ENCODE measurements around the gene MARCHF10.

The MARCHF10 gene

DNA sequence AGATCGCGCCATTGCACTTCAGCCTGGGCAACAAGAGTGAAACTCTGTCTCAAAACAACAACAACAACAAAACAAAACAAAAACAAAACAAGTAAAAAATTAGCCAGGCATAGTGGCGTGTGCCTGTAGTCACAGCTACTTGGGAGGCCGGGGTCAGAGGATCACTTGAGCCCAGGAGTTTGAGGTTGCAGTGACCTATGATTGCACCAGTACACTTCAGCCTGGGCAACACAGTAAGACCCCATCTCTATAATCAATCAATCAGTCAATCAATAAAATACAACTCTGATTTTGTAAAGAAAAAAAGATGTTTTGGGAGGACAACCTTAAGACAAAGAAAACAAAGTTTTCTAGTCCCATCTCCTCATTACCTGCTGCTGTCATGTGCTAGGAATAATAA is 51.9 kb downstream of the MARCHF10 start:
- TF ChIP-seq, protein P1, sequence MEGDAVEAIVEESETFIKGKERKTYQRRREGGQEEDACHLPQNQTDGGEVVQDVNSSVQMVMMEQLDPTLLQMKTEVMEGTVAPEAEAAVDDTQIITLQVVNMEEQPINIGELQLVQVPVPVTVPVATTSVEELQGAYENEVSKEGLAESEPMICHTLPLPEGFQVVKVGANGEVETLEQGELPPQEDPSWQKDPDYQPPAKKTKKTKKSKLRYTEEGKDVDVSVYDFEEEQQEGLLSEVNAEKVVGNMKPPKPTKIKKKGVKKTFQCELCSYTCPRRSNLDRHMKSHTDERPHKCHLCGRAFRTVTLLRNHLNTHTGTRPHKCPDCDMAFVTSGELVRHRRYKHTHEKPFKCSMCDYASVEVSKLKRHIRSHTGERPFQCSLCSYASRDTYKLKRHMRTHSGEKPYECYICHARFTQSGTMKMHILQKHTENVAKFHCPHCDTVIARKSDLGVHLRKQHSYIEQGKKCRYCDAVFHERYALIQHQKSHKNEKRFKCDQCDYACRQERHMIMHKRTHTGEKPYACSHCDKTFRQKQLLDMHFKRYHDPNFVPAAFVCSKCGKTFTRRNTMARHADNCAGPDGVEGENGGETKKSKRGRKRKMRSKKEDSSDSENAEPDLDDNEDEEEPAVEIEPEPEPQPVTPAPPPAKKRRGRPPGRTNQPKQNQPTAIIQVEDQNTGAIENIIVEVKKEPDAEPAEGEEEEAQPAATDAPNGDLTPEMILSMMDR (IDR thresholded peaks at IDR 0.05; ENCODE audit: low read depth, low read length, missing control alignments), result no peak
- Histone ChIP-seq H3K4me3 (ENCODE audit: low read depth, low read length) (no peak overlapping the region), H3K27ac (no peak overlapping the region), H3K36me3 (replicated peaks) (no peaks in the 10 kb centered on the region), H3K27me3 (replicated peaks) (no peaks in the 10 kb centered on the region)
- no peak for DNase-seq
- in situ Hi-C loops (cut with HindIII; ENCODE audit: low pct_ligation_motif_present, low sequenced_read_pairs), result no loop called here

DNA sequence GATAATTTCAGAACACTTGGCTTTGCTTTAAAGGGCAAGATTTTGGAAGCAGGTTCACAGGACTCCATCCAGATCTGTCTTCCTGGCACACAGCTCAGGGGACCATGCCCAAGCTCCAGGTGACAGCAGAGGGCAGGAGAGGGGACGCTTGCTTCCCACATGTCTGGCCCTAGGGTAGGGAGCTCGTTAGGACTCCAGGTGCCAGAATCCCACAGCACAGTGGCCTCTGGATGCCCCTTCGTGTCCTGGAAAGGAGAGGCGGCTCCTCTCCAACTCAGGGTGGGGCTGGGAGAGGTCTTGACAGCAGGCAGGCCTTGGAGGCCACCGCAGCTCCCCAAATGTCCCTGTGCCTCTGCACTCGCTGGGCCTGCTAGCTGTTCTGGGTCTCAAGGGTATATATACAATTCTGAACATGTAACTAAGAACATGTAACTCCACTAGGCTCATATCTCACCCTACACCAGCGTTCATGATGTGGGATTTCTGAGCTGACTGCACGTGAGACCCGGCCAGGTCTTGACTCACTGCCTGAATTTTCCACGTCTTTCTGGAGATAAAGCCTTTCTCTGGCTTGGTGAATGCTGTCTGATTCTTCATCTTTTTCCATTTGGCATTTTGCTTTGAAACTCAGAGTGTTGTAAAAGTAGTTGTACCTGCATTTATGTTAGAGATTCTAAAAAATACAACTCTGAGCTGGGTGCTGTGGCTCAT is 52.8 kb downstream of the MARCHF10 start:
- in situ Hi-C loops (cut with HindIII; ENCODE audit: low pct_ligation_motif_present, low sequenced_read_pairs), result no loop called here
- TF ChIP-seq, protein P1 (IDR thresholded peaks at IDR 0.05; ENCODE audit: low read depth, low read length, missing control alignments), result no peak
- no peak overlapping the region for H3K4me3 ChIP-seq (ENCODE audit: low read depth, low read length)

DNA sequence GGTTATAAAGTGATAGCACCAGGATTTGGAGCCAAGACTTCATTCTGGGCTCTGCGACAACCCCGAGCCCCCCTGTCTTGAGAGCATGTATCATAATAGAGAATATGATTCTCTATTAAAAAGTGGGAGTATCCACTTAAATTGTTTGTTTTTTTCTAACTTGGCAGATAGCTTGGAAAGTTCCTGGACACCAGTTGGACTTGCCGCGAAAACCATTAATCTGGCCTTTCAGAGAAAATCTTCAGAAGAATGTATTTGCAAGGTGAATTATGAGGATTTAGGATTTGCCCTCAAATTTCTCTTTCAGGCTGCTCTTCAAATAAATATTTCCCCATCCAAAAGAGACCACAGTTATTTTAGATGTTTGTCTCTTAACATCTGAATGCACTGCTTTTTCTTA is 53.5 kb downstream of the MARCHF10 start:
- Histone ChIP-seq H3K27me3 (replicated peaks) (no peaks in the 10 kb centered on the region), H3K27ac (no peak overlapping the region), H3K4me3 (ENCODE audit: low read depth, low read length) (no peak overlapping the region), H3K36me3 (replicated peaks) (no peaks in the 10 kb centered on the region)
- TF ChIP-seq, protein P1 (IDR thresholded peaks at IDR 0.05; ENCODE audit: low read depth, low read length, missing control alignments), result no peak
- in situ Hi-C loops (cut with HindIII; ENCODE audit: low pct_ligation_motif_present, low sequenced_read_pairs), result no loop called here
- DNase-seq, result no peak

More for the DNA sequence above, 52.8 kb downstream of the MARCHF10 start:
- H3K36me3 ChIP-seq (replicated peaks), result no peaks in the 10 kb centered on the region
- no peak for DNase-seq
- no peak overlapping the region for H3K27ac ChIP-seq
- H3K27me3 ChIP-seq (replicated peaks), result no peaks in the 10 kb centered on the region

DNA sequence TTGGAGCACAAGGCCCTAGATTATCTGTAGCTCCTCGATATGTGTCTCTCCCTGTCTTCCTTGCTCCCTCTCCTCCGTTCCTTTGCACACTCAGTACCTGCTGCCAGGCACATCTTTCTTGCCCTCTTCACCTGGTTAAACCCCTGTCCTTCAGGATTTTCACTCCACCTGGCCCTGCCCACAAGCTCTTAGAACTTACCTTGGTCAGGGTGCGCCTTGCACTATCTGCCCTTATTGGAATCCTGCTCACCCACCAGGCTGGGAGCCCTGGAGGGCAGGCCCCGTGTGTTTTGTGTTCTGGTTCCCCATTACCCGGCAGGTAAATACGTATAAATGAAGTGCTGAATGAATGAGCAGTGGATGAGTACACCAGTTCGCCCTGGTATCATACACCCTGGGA is 54.6 kb downstream of the MARCHF10 start:
- in situ Hi-C loops (cut with HindIII; ENCODE audit: low pct_ligation_motif_present, low sequenced_read_pairs), result no loop called here
- no peak for DNase-seq
- Histone ChIP-seq H3K36me3 (replicated peaks) (no peaks in the 10 kb centered on the region), H3K27me3 (replicated peaks) (no peaks in the 10 kb centered on the region), H3K4me3 (ENCODE audit: low read depth, low read length) (no peak overlapping the region), H3K27ac (no peak overlapping the region)
- TF ChIP-seq, protein P1 (IDR thresholded peaks at IDR 0.05; ENCODE audit: low read depth, low read length, missing control alignments), result no peak

DNA sequence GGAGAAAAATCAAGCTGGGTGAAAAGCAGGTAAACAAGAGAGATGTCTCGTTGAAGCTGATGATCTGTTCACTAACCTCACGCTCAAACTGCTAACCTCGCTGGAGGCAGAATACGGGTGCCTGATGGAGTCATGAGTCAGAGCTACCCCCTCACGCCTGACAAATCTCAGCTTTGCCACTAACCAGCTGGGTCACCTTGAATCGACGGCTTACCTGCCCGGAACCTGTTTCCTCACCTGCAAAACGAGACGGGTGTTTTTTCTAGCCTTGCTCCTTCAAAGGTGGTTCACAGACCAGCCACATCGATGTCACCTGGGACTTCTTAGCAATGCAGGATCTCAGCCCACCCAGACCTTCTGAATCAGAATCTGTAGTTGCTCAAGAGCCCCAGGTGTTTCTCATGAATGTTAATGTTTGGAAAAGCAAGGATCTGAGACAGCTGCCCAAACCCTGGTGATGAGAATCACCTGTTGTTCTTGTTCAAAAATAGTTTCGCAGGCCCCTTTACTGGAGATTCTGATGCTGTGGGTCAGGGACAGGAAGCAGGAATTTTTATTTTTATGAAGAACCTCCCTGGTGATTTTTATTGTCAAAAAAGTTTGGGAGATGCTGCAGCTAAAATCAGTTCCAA is 56.9 kb downstream of the MARCHF10 start:
- no peak for DNase-seq
- TF ChIP-seq, protein P1 (IDR thresholded peaks at IDR 0.05; ENCODE audit: low read depth, low read length, missing control alignments), result no peak
- no peak overlapping the region for H3K27ac ChIP-seq
- no peak overlapping the region for H3K4me3 ChIP-seq (ENCODE audit: low read depth, low read length)
- H3K36me3 ChIP-seq (replicated peaks), result no peaks in the 10 kb centered on the region
- no peaks in the 10 kb centered on the region for H3K27me3 ChIP-seq (replicated peaks)
- in situ Hi-C loops (cut with HindIII; ENCODE audit: low pct_ligation_motif_present, low sequenced_read_pairs), result no loop called here

Data from brain microvascular endothelial cell (primary cell).